Lower lobe of right lung (tissue), 2 donors: ENCODE results near the gene SHISA5. TPM values are rescaled to one million over a fixed set of nuclear protein-coding genes. Genes with fewer than 3 reads are reported as not detected.

ENCODE experiments used
- ATAC-seq, 2 donors: fragments of 200-7000 bp; cut with Tn5 transposase; one replicate each; pipeline ENCODE4 v1.9.1; 2020 to 2022; ENCODE audit warnings: mild to moderate bottlenecking in 2 of 2, moderate library complexity in 2 of 2
- DNase-seq: peaks from one replicate; pipeline ENCODE4 v3.0.0-alpha.2; 2020
- H3K27ac ChIP-seq: fragments of 200-600 bp; one replicate; pipeline ENCODE4 v1.8.0; 2022
- H3K27me3 ChIP-seq: fragments of 200-600 bp; one replicate; pipeline ENCODE4 v1.8.0; 2022; ENCODE audit warnings: low read depth
- H3K36me3 ChIP-seq: fragments of 200-600 bp; one replicate; pipeline ENCODE4 v1.8.0; 2022; ENCODE audit warnings: mild to moderate bottlenecking
- H3K4me1 ChIP-seq: fragments of 200-600 bp; one replicate; pipeline ENCODE4 v1.8.0; 2022
- H3K4me3 ChIP-seq: fragments of 200-600 bp; one replicate; pipeline ENCODE4 v1.8.0; 2022; ENCODE audit warnings: mild to moderate bottlenecking
- H3K9me3 ChIP-seq: fragments of 200-600 bp; one replicate; pipeline ENCODE4 v1.8.0; 2022
- intact Hi-C: fragments of 100-400 bp; cut with DNase I; formaldehyde crosslinking; loops from one replicate; pipeline ENCODE4 v1.11.0; 2022
- total RNA-seq: library from RNA; stranded (reverse); fragmentation: NEBNext Ultra II Directional; extraction: Animal tissue kit (Norgen Biotek cat#: 25700); gene quantifications from one replicate; pipeline ENCODE4 v1.2.1, GENCODE V29; 2021
- TF ChIP-seq, protein P1 (sequence below): fragments of 200-600 bp; IDR thresholded peaks from one replicate; pipeline ENCODE4 v1.8.0; 2022; ENCODE audit warnings: antibody characterized with exemption, mild to moderate bottlenecking
- donor health status: DM: no; HTN: yes; CAD: no; lungs with severe emphysema.

SHISA5 gene
- total RNA-seq, 1 donor from 2014 or later, result 187 TPM

DNA sequence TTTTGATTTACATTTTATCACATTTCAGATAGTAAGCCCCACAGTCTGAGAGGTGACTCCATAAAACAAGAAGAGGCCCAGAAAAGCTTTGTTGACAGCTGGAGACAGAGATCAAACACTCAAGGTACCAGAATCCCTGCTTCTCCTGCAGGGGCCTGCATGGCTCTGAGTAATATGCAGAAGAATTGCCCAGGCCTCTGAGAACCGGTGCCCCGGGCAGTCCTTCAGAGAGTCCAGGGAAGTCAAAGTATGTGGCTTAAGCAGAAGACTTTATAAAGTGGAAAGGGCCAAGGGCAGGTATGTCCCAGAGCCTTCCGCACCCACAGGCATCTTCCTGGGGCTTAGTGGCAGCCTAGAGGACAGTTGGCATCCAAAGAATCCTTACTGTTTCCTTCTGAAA lies 44.6 kb downstream of the SHISA5 start:
- DNase-seq (no peak), ATAC-seq (no peak)
- Histone ChIP-seq H3K9me3 (no peaks in the 10 kb centered on the region), H3K36me3 (peaks cover 69% of the 10 kb centered on the region), H3K27me3 (no peaks in the 10 kb centered on the region), H3K4me3 (no peak overlapping the region), H3K4me1 (no peaks in the 10 kb centered on the region), H3K27ac (no peak overlapping the region)
- intact Hi-C loops, result no loop called here
- TF ChIP-seq, protein P1, sequence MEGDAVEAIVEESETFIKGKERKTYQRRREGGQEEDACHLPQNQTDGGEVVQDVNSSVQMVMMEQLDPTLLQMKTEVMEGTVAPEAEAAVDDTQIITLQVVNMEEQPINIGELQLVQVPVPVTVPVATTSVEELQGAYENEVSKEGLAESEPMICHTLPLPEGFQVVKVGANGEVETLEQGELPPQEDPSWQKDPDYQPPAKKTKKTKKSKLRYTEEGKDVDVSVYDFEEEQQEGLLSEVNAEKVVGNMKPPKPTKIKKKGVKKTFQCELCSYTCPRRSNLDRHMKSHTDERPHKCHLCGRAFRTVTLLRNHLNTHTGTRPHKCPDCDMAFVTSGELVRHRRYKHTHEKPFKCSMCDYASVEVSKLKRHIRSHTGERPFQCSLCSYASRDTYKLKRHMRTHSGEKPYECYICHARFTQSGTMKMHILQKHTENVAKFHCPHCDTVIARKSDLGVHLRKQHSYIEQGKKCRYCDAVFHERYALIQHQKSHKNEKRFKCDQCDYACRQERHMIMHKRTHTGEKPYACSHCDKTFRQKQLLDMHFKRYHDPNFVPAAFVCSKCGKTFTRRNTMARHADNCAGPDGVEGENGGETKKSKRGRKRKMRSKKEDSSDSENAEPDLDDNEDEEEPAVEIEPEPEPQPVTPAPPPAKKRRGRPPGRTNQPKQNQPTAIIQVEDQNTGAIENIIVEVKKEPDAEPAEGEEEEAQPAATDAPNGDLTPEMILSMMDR, result no peak

DNA sequence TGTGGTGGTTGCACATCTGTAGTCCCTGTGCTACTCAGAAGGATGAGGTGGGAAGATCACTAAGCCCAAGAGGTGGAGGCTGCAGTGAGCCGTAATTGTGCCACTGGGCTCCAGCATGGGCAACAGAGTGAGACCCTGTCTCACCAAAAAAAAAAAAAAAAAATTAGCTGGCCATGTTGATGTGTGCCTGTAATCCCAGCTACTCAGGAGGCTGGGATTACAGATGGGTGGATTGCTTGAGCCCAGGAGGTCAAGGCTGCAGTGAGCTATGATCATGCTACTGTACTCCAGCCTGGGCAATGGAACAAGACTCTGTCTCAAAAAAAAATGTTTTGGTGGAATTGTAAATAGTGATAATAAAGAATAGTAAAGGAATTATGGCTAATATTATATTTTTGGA lies 47.5 kb downstream of the SHISA5 start:
- intact Hi-C loops, result no loop called here
- TF ChIP-seq, protein P1, result no peak

DNA sequence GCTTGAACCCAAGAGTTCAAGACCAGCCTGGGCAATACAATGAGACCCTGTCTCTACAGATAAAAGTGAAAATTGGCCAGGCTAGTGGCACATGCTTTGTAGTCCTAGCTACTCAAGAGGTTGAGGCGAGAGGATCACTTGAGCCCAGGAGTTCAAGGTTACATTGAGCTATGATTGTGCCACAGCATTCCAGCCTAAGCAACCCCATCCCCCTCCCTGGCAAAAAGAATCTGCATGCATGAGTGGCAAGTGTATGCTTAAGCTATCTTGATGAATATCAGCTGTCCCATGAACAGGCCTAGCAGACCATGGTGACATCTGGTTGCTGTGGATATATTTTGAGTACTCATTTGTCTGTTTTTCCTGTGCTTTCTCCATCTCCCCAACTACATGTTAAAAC lies 52.7 kb downstream of the SHISA5 start:
- TF ChIP-seq, protein P1, result no peak

More for the DNA sequence above, 47.5 kb downstream of the SHISA5 start:
- Histone ChIP-seq H3K27me3 (no peaks in the 10 kb centered on the region), H3K4me3 (no peak overlapping the region), H3K27ac (no peak overlapping the region), H3K4me1 (no peaks in the 10 kb centered on the region), H3K9me3 (no peaks in the 10 kb centered on the region), H3K36me3 (peaks cover 96% of the 10 kb centered on the region)
- ATAC-seq, result no peak
- DNase-seq, result no peak

DNA sequence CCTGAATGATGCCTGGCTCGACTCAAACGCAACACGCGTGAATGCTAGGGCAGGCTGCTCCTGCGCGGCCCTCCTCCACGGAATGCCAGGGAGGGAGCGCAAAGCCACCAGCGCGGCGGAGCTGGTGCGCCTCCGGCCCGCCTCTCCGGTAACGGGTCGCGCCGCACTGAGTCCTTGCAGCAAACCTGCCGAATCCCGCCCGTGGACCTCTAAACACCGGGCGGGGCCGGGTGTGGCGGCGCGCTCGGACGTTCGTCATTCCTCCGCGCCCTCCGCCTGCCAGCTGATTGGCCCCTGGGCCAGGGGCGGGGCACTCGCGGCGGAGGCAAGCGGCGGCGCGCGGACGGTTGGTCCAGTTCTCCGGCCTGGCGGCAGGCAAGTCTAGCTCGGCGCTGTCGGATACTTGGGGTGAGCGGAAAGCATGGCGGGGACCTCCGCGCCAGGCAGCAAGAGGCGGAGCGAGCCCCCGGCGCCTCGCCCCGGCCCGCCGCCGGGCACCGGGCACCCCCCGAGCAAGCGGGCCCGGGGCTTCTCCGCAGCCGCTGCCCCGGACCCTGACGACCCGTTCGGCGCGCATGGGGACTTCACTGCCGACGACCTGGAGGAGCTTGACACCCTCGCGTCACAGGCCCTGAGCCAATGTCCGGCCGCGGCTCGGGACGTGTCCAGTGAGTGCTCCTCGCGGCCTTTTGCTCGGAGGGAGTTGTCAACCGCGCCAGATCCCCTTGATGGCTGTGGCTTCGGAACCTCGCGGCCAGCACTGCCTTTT lies 57.4 kb downstream of the SHISA5 start, which contains the start of gene ATRIP:
ATRIP (plus strand) TSS at position 313 of the 769 bp plus-strand sequence; CDS start at position 422, 109 bp downstream.
- TF ChIP-seq, protein P1, result no peak
- DNase-seq, result peak; percentile 93
- H3K36me3 ChIP-seq, result peaks cover 49% of the 10 kb centered on the region
- ATAC-seq, result peak; percentile 99 to 100
- H3K4me3 ChIP-seq, result peak within 1 kb of the TSS; percentile 92
- H3K4me1 ChIP-seq, result peaks cover 22% of the 10 kb centered on the region
- H3K27ac ChIP-seq, result peak within 1 kb of the TSS; percentile 96
- intact Hi-C loops, result no loop called here
- H3K27me3 ChIP-seq, result no peaks in the 10 kb centered on the region
- no peaks in the 10 kb centered on the region for H3K9me3 ChIP-seq

More for the DNA sequence above, 52.7 kb downstream of the SHISA5 start:
- intact Hi-C loops, result no loop called here
- H3K27me3 ChIP-seq, result no peaks in the 10 kb centered on the region
- H3K4me1 ChIP-seq, result peaks cover 9% of the 10 kb centered on the region
- peaks cover 60% of the 10 kb centered on the region for H3K36me3 ChIP-seq
- no peak overlapping the region for H3K27ac ChIP-seq
- ATAC-seq (no peak), DNase-seq (no peak)
- H3K9me3 ChIP-seq, result no peaks in the 10 kb centered on the region
- no peak overlapping the region for H3K4me3 ChIP-seq

DNA sequence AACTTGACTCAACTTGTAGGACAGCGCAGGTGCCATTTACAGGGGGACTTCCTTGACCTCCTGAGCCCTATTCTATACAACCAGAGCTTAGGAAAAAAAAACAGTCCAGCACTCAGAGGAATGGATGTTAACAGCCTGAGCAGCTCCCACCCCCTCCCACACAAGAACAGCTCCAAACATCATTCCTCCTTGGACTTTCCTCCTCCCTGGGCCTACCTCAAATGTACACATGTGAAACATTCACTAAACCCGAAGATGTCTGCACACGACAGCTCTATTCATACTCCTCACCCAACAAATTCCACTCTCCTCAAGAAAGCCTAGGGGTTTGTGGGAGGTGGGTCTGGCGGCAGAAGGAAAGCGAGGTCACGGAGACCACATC lies 57.9 kb downstream of the SHISA5 start:
- Histone ChIP-seq H3K9me3 (no peaks in the 10 kb centered on the region), H3K27ac (peak overlapping the region; percentile 96), H3K27me3 (no peaks in the 10 kb centered on the region), H3K4me3 (peak overlapping the region; percentile 92), H3K36me3 (peaks cover 47% of the 10 kb centered on the region), H3K4me1 (peaks cover 27% of the 10 kb centered on the region)
- TF ChIP-seq, protein P1, result no peak
- DNase-seq (no peak), ATAC-seq (no peak)
- intact Hi-C loops, result no loop called here
